Mesothelial cell of epicardium (in vitro differentiated cells): ENCODE data around the gene PPP2R5E. TPM values are rescaled to one million over a fixed set of nuclear protein-coding genes. Genes with fewer than 3 reads are reported as not detected.

Source experiments
- DNase-seq, 2 experiments: peaks; one replicate each; pipeline ENCODE4 v3.0.0; 2021; ENCODE audit warnings: low spot score in 2 of 2; ENCODE audit not compliant: unreplicated experiment in 2 of 2
- H3K27ac Mint-ChIP-seq: 2 replicates; pipeline ENCODE4 v1.8.0; 2021; ENCODE audit warnings: mixed read lengths
- H3K27me3 Mint-ChIP-seq: 2 replicates; pipeline ENCODE4 v1.8.0; 2021; ENCODE audit warnings: low read depth, mixed read lengths
- H3K36me3 Mint-ChIP-seq: 2 replicates; pipeline ENCODE4 v1.8.0; 2021; ENCODE audit warnings: mixed read lengths
- H3K4me1 Mint-ChIP-seq: 2 replicates; pipeline ENCODE4 v1.8.0; 2021; ENCODE audit warnings: mixed read lengths
- H3K4me3 Mint-ChIP-seq: 2 replicates; pipeline ENCODE4 v1.8.0; 2021; ENCODE audit warnings: mild to moderate bottlenecking, moderate library complexity, mixed read lengths
- H3K9me3 Mint-ChIP-seq: 2 replicates; pipeline ENCODE4 v1.8.0; 2021; ENCODE audit warnings: mixed read lengths
- total RNA-seq: library from RNA; stranded (reverse); gene quantifications from 3 replicates; pipeline ENCODE4 v1.2.1, GENCODE V29; 2021
- TF ChIP-seq, protein P1 (sequence below): fragments of 200-600 bp; sonication (generic); IDR thresholded peaks from one replicate; pipeline ENCODE4 v1.5.0; 2021; ENCODE audit warnings: antibody characterized with exemption; ENCODE audit not compliant: unreplicated experiment

Gene PPP2R5E
- total RNA-seq, 1 donor from 2014 or later = 58.2 TPM

DNA sequence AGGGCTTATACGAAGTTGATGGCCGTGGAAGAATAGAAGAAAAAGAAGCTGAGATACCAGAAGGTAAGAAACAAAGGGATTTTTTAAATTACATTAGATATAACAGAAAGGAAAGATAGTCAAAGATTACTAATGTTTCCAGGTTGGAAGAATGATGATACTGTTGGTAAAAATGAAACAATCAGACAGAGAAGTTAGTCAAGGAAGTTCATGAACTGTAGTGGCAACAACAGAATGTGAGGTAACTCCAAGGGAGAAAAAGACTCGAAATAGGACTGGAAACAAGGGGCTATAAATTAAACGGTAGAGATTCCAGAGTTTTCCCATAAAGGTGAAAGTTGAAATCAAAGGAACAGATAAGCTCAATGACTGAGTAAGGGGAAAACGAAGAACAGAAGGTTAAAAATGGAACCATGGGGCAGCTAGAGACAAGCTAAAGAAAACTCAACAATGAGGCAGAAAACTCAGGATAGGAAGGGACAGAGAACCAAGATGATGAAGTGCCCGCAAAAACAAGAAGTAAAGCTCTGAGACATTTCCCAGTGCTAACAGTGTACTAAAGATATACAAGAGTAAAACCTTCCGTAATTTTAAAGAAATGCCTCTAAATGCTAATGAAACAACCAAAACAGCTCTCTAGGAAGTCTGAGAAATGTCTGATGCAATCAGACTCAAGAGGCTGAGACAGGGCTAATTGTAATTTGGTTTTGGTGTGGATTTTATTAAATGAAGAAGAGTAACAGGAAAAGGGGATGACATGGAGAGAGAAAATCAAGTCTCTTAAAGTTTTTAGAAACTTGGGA is 70.0 kb downstream of the PPP2R5E start:
- H3K36me3 Mint-ChIP-seq = no peaks in the 10 kb centered on the region
- H3K4me3 Mint-ChIP-seq = no peak overlapping the region

DNA sequence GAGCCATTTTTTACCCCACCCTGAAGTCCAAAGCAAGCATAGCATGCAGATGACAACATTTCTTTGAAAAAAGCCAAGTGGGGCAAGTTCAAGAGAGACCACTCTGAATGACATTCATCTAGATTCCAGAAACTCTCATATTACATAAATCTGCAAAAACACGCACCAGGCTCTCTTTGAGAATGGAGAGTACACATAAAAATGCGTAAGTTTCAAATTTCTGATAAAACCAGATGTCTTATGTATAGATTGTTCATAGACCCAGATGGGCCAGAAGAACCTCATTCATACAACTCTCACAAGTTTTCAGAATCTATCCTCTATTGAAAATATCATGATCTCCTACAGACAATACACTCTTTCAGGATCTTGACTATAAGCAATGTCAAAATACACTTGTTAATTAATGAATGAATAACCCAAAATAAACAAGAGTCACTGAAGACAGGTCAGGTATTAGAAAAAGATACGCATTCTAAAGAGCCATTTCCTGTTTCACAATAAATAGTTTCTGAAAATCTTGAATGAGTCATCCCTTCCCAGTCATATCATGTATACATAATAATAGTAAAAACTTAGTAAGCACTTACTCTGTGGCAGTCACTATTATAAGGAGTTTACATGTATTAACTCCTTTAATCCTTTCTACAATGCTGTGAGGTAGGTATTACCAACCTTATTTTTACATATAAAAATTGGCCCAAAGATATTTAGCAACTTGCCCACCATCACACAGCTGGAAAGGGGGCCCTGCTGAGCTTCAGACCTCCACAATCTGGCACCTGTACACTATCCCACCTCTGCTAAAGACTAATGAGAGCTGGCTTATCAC is 72.0 kb downstream of the PPP2R5E start:
- Mint-ChIP-seq H3K27ac (peak overlapping the region; percentile 80), H3K9me3 (no peaks in the 10 kb centered on the region), H3K4me3 (no peak overlapping the region), H3K27me3 (no peaks in the 10 kb centered on the region), H3K4me1 (peaks cover 38% of the 10 kb centered on the region), H3K36me3 (no peaks in the 10 kb centered on the region)
- TF ChIP-seq, protein P1, sequence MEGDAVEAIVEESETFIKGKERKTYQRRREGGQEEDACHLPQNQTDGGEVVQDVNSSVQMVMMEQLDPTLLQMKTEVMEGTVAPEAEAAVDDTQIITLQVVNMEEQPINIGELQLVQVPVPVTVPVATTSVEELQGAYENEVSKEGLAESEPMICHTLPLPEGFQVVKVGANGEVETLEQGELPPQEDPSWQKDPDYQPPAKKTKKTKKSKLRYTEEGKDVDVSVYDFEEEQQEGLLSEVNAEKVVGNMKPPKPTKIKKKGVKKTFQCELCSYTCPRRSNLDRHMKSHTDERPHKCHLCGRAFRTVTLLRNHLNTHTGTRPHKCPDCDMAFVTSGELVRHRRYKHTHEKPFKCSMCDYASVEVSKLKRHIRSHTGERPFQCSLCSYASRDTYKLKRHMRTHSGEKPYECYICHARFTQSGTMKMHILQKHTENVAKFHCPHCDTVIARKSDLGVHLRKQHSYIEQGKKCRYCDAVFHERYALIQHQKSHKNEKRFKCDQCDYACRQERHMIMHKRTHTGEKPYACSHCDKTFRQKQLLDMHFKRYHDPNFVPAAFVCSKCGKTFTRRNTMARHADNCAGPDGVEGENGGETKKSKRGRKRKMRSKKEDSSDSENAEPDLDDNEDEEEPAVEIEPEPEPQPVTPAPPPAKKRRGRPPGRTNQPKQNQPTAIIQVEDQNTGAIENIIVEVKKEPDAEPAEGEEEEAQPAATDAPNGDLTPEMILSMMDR = no peak
- no peak for DNase-seq

More for the DNA sequence above, 70.0 kb downstream of the PPP2R5E start:
- TF ChIP-seq, protein P1 = no peak
- no peak for DNase-seq
- Mint-ChIP-seq H3K9me3 (no peaks in the 10 kb centered on the region), H3K27ac (no peak overlapping the region), H3K27me3 (no peaks in the 10 kb centered on the region), H3K4me1 (peaks cover 35% of the 10 kb centered on the region)

DNA sequence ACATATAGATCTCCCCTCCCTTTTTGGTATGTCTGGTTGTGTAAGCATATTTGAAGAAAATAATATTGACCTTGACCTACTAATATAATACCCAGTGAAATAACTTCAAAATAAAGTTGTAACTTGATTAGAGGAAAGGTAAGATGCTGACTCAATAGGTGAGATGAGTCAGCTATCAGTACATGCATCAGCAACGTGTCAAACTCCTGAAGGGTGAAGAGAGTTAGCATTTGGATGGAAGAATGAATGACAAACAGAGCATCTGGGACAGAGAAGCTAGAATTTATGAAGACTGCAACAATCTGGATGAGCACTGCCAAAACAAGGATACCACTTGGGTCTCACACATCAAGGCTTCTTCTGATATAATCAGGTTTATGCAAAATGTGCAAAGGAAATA is 74.9 kb downstream of the PPP2R5E start:
- no peak for DNase-seq
- Mint-ChIP-seq H3K4me3 (no peak overlapping the region), H3K4me1 (peaks cover 26% of the 10 kb centered on the region), H3K9me3 (no peaks in the 10 kb centered on the region), H3K36me3 (peaks cover 2% of the 10 kb centered on the region), H3K27ac (no peak overlapping the region), H3K27me3 (no peaks in the 10 kb centered on the region)
- TF ChIP-seq, protein P1 = no peak

DNA sequence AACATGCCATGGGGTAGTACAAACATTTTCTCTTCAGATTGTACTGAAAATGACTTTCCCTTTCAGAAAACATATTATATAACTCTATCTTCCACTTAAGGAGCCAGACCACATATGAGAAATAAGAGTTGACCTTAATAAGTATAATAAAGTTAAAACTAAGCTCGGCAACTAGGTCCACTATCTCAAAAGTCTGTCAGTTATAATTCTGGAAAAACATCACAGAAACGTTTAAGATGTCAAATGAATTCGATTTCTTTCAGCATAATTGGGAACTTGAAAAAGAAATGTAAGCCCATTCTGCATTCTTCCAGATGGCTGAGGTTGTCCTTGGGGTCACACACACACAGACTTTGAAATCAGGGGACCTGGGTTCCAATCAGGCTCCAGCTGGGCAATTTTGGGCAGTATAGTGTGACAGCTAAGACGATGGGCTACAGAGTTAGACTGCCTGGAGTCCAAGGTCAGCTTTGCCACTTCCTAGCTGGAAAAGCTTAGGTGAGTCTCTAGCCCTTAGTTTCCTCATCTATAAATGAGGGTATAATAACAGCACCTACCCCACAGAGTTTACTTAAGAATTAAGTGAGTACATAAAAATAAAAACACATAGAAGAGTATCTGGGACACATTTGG is 75.6 kb downstream of the PPP2R5E start:
- TF ChIP-seq, protein P1 = no peak
- H3K36me3 Mint-ChIP-seq = peaks cover 2% of the 10 kb centered on the region

DNA sequence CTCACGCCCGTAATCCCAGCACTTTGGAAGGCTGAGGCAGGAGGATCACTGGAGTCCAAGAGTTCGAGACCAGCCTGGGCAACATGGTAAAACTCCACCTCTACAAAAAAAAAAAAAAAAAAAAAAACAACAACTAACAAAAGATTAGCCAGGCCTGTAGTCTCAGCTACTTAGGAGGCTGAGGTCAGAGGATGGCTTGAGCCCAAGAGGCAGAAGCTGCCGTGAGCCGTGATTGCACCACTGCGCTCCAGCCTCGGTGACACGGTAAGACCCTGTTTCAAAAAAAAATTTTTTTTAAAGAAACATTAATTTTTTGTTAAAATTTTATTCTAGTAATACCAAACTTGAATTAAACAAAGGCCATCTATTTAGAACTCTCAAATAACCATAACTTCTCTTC is 77.8 kb downstream of the PPP2R5E start:
- Mint-ChIP-seq H3K4me3 (no peak overlapping the region), H3K27me3 (no peaks in the 10 kb centered on the region), H3K36me3 (peaks cover 5% of the 10 kb centered on the region), H3K9me3 (no peaks in the 10 kb centered on the region), H3K27ac (no peak overlapping the region), H3K4me1 (peaks cover 19% of the 10 kb centered on the region)
- TF ChIP-seq, protein P1 = no peak
- DNase-seq = no peak

More for the DNA sequence above, 75.6 kb downstream of the PPP2R5E start:
- Mint-ChIP-seq H3K4me1 (peaks cover 26% of the 10 kb centered on the region), H3K4me3 (no peak overlapping the region), H3K27ac (peak overlapping the region; percentile 31), H3K27me3 (no peaks in the 10 kb centered on the region), H3K9me3 (no peaks in the 10 kb centered on the region)
- DNase-seq = no peak
